Activated CD8-positive, alpha-beta memory T cell treated with anti-CD3 and anti-CD28 coated beads, Interleukin-2, amount 10 ng/mL, durations not matched to agents 7 days and 5 days (primary cell): Measurements from ENCODE around the gene VGLL4. TPM values are rescaled to one million over a fixed set of nuclear protein-coding genes. Genes with fewer than 3 reads are reported as not detected.
"Not testable (repeated sequence)": the region's sequence is repeated elsewhere in the genome, so short reads cannot be mapped to it uniquely, and the experiment has no call there.

Experiments used
- ATAC-seq: fragments of 150-1000 bp; cut with Tn5 transposase; one replicate; pipeline ENCODE4 v1.10.0; 2021; ENCODE audit warnings: moderate library complexity
- CTCF ChIA-PET: fragments of 350-600 bp; sonication (Branson Sonifier 250); formaldehyde crosslinking; loops from one replicate; lab custom pipeline; 2021; ENCODE audit warnings: antibody characterized with exemption; lab: Charles Lee
- DNase-seq: peaks from one replicate; pipeline ENCODE4 v3.0.0-alpha.2; 2020
- H3K27ac Mint-ChIP-seq: one replicate; pipeline ENCODE4 v1.8.0; 2021; ENCODE audit warnings: mild to moderate bottlenecking, mixed read lengths
- H3K27me3 Mint-ChIP-seq: one replicate; pipeline ENCODE4 v1.8.0; 2021; ENCODE audit warnings: mixed read lengths
- H3K36me3 Mint-ChIP-seq: one replicate; pipeline ENCODE4 v1.8.0; 2021; ENCODE audit warnings: mild to moderate bottlenecking, mixed read lengths
- H3K4me1 Mint-ChIP-seq: one replicate; pipeline ENCODE4 v1.8.0; 2021; ENCODE audit warnings: mixed read lengths
- H3K4me3 Mint-ChIP-seq: one replicate; pipeline ENCODE4 v1.8.0; 2021; ENCODE audit warnings: mild to moderate bottlenecking, moderate library complexity, mixed read lengths
- H3K9me3 Mint-ChIP-seq: one replicate; pipeline ENCODE4 v1.8.0; 2022; ENCODE audit warnings: low read depth, mixed read lengths
- total RNA-seq, 2 experiments: library from RNA; stranded (reverse); gene quantifications; one replicate each; pipeline ENCODE4 v1.2.3, GENCODE V29; 2021

Gene VGLL4
- total RNA-seq, 2 experiments from 2014 or later, result 45.3 to 53.2 TPM

DNA sequence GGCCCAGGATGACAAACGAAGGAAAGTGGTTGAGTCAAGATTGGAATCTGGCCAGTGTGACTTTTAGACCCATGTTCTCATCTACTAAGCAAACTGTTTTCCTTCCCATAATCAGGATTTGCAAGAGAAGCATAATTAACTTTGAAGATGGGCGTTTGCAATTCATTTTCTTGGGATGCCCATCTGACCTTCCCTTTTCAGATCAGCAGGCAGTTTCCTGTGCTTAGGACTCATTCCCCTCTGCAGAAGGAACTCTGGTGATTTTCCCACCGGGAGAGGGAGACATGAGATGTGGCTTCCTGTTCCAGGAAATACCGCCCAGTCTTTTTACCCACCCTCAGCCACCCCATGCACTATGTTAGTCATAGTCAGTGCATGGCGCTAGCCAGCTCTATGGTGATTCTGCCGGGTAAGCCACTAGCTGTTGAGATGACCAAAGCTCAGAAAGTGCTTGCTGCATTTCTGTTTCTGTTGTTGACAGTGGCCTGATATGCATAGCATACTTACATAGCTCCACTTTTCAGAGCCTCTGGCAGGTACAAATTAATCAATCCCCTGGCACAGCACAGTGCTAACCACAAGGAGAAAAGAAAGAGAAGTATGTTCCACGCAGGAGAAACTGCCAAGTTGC is 129.4 kb downstream of the VGLL4 start:
- ATAC-seq (no peak), DNase-seq (no peak)
- CTCF ChIA-PET, result no interaction called here
- H3K27me3 Mint-ChIP-seq, result no peaks in the 10 kb centered on the region
- H3K27ac Mint-ChIP-seq, result no peak overlapping the region
- H3K36me3 Mint-ChIP-seq, result peaks cover 2% of the 10 kb centered on the region
- H3K4me1 Mint-ChIP-seq, result peaks cover 8% of the 10 kb centered on the region
- H3K4me3 Mint-ChIP-seq, result no peak overlapping the region
- no peaks in the 10 kb centered on the region for H3K9me3 Mint-ChIP-seq

DNA sequence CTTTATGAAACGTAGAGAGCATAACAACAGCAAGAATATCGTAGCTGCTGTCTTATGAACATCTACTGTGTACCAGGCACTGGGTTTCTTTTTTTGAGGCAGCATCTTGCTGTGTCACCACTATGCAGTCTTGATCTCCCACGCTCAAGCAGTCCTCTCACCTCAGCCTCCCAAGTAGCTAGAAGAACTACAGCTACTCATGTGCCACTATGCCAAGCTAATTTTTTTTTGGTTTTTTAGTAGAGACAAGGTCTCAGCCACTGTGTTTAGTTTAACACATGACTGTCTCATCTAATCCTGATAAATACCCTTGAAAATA is 129.9 kb downstream of the VGLL4 start:
- ATAC-seq (no peak), DNase-seq (no peak)
- CTCF ChIA-PET, result no interaction called here

DNA sequence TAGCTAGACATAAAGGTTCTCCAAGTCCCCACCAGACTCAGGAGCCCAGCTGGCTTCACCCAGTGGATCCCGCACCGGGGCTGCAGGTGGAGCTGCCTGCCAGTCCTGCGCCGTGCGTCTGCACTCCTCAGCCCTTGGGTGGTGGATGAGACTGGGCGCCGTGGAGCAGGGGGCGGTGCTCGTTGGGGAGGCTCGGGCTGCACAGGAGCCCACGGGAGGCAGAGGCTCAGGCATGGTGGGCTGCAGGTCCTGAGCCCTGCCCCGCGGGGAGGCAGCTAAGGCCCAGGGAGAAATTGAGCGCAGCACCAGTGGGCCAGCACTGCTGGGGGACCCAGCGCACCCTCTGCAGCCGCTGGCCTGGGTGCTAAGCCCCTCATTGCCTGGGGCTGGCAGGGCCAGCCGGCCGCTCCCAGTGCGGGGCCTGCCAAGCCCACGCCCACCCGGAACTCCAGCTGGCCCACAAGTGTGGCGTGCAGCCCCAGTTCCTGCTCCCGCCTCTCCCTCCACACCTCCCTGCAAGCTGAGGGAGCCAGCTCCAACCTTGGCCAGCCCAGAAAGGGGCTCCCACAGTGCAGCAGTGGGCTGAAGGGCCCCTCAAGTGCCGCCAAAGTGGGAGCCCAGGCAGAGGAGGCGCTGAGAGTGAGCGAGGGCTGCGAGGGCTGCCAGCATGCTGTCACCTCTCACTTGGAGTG is 130.4 kb downstream of the VGLL4 start:
- ATAC-seq, H3K27ac Mint-ChIP-seq, H3K36me3 Mint-ChIP-seq, H3K4me3 Mint-ChIP-seq, H3K27me3 Mint-ChIP-seq, H3K9me3 Mint-ChIP-seq, H3K4me1 Mint-ChIP-seq, DNase-seq, CTCF ChIA-PET: not testable (repeated sequence)

More for the DNA sequence above, 129.9 kb downstream of the VGLL4 start:
- Mint-ChIP-seq H3K4me3 (no peak overlapping the region), H3K27ac (no peak overlapping the region), H3K4me1 (peaks cover 8% of the 10 kb centered on the region), H3K9me3 (no peaks in the 10 kb centered on the region), H3K27me3 (no peaks in the 10 kb centered on the region), H3K36me3 (peaks cover 2% of the 10 kb centered on the region)

DNA sequence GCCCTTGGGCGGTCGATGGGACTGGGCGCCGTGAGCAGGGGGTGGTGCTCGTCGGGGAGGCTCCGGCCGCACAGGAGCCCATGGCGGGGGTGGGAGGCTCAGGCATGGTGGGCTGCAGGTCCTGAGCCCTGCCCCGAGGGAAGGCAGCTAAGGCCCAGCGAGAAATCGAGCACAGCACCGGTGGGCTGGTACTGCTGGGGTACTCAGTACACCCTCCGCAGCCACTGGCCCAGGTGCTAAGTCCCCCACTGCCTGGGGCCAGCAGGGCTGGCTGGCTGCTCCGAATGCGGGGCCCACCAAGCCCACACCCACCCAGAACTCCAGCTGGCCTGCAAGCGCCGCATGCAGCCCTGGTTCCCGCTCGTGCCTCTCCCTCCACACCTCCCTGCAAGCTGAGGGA is 132.1 kb downstream of the VGLL4 start:
- H3K4me3 Mint-ChIP-seq, H3K27me3 Mint-ChIP-seq, H3K9me3 Mint-ChIP-seq, ATAC-seq, H3K4me1 Mint-ChIP-seq, H3K36me3 Mint-ChIP-seq, H3K27ac Mint-ChIP-seq, CTCF ChIA-PET: not testable (repeated sequence)
- peak; percentile 4 for DNase-seq

DNA sequence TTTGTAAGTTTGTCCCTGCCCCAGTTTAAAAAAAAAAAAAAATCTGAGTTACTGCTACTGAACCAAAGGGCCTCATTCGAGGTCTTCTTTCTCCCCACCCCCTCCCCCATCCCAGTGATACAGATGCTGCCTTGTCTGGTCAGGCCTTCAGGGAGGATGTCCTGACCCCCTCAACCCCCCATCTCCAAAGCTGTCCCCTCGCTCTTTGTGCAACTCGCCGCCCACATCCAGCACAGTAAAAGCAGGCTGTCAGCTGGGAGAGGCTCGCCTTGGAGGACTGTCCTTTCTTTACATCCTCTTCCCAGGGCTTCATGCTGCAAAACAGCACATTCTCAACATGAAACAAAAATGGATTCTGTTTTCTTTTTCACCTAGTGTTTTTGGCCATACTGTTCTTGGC is 133.4 kb downstream of the VGLL4 start:
- H3K36me3 Mint-ChIP-seq, result peaks cover 2% of the 10 kb centered on the region
- peaks cover 10% of the 10 kb centered on the region for H3K4me1 Mint-ChIP-seq
- CTCF ChIA-PET, result no interaction called here
- H3K4me3 Mint-ChIP-seq, result no peak overlapping the region
- no peak overlapping the region for H3K27ac Mint-ChIP-seq
- ATAC-seq (no peak), DNase-seq (no peak)
- H3K9me3 Mint-ChIP-seq, result no peaks in the 10 kb centered on the region
- H3K27me3 Mint-ChIP-seq, result no peaks in the 10 kb centered on the region

DNA sequence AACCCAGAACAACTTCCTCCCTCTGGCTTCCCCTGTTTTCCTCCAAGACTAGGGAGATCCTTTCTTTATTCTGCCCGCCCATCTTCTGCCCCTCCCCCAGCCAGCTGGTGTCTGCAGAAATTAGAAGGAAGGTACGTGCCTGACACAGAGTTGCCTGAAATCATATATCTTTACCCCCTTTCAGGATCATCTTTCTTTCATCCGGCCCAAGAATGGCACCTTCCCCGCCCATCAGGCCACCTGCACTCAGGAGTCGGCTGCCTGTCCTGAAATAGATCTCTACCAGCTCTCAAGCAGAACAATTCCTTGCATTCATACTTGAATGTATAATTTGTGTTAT is 133.7 kb downstream of the VGLL4 start:
- no peak for DNase-seq
- Mint-ChIP-seq H3K9me3 (no peaks in the 10 kb centered on the region), H3K27ac (no peak overlapping the region), H3K4me1 (peaks cover 8% of the 10 kb centered on the region), H3K36me3 (peaks cover 2% of the 10 kb centered on the region), H3K27me3 (no peaks in the 10 kb centered on the region), H3K4me3 (no peak overlapping the region)
- CTCF ChIA-PET, result no interaction called here
- no peak for ATAC-seq

DNA sequence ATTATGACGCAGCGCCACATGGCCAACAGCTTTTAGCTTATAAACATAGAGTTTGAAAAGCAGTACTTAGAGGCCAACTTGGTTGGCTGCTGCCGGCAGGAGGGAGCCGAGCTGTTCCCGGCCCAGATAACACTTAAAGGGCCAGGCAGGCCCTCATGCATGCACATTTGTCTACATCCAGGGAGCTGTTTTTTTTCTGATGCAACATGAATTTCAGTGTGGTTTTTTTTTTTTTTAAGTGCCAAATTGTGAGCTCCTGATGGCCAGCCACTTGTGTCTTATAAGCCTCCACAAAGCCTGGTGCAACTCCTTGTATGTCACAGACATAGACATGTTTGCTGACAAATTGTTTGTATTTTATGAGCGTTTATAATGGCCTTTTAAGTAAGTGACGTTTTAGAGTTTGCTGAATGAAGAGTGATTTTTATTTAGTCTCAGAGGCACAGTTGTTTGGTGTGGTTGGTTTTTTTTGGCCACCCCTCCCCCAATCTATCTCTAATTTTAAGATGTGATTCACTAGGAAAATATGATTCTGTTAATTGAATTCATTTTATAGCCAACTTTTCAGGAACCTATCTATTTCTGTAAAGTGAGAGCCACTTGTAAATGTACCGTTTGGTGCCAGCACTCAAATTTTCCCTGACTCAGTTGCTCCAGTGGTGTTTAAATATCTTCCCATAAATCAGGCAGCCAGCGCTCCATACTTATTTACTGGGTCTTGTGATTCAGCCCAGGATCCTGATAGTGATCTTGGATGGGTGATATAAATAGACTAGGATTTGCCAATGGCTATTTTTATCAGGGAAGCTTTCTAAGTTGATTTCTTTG is 134.3 kb downstream of the VGLL4 start:
- no peak for ATAC-seq
- no peak overlapping the region for H3K4me3 Mint-ChIP-seq
- H3K4me1 Mint-ChIP-seq, result peaks cover 4% of the 10 kb centered on the region
- DNase-seq, result no peak
- H3K27ac Mint-ChIP-seq, result no peak overlapping the region
- no peaks in the 10 kb centered on the region for H3K9me3 Mint-ChIP-seq
- no peaks in the 10 kb centered on the region for H3K27me3 Mint-ChIP-seq
- no peaks in the 10 kb centered on the region for H3K36me3 Mint-ChIP-seq
- CTCF ChIA-PET, result no interaction called here

DNA sequence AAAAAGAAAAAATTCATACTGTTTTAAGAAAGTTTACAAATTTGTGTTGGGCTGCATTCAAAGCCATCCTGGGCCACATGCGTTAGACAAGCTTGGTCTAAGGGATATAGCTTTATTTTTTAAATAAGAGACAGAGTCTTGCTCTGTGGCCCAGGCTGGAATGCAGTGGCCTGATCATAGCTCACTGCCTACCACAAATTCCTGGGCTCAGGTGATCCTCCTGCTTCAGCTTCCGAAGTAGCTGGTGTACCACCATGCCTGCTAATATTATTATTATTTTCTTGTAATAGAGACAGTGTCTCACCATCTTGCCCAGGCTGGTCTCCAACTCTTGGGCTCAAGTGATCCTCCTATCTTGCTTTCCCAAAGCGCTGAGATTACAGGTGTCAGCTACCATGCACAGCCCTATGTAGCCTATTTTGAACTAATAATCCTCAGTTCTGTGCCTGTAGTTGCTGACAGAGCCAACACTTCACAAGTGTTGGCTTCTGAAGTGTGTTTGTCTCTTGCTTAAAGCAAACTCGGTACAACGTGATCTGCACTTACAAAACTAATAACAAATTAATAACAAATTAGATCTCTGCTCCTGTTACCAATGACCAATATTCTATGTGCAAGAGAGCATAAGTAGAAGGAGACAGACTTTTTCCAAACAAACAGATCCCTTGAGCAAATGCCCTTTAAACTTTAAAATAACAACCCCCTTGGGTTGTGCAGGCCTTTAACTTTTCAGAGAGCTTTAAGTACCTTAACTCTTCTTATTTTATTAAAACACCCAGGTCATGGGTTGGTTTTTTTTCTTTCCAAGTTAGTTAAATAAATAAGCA is 135.2 kb downstream of the VGLL4 start:
- H3K4me3 Mint-ChIP-seq, result no peak overlapping the region
- ATAC-seq (no peak), DNase-seq (no peak)
- peaks cover 2% of the 10 kb centered on the region for H3K4me1 Mint-ChIP-seq
- CTCF ChIA-PET, result interaction anchor here (1.2 kb wide), 1 partner anchor 112 kb away, joined by 3 read pairs; no protein-coding TSS in a partner anchor
- H3K27ac Mint-ChIP-seq, result no peak overlapping the region
- H3K9me3 Mint-ChIP-seq, result no peaks in the 10 kb centered on the region
- H3K27me3 Mint-ChIP-seq, result no peaks in the 10 kb centered on the region
- no peaks in the 10 kb centered on the region for H3K36me3 Mint-ChIP-seq

DNA sequence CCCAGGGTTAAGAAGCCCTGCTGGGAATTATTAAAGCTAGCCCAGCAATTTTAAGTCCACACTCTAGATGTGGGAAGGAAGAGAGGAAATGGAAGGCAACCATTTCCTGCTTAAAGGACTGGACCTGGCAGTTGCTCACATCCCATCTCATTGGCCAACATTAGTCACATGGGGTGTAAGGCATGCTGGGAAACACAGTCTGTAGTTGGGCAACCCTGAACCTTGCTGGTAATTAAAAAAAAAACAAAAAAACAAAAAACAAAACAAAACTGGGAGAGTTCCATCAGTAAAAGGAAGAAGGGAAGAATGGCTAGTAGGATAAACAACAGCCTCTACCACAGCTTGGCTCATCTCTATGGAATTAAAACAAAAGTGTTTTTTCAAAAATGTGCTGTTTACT is 136.0 kb downstream of the VGLL4 start:
- H3K36me3 Mint-ChIP-seq, result no peaks in the 10 kb centered on the region
- H3K27me3 Mint-ChIP-seq, result no peaks in the 10 kb centered on the region
- DNase-seq (no peak), ATAC-seq (no peak)
- CTCF ChIA-PET, result interaction anchor here (1.2 kb wide), 1 partner anchor 112 kb away, joined by 3 read pairs; no protein-coding TSS in a partner anchor
- H3K4me1 Mint-ChIP-seq, result peaks cover 2% of the 10 kb centered on the region
- no peak overlapping the region for H3K27ac Mint-ChIP-seq
- no peaks in the 10 kb centered on the region for H3K9me3 Mint-ChIP-seq
- H3K4me3 Mint-ChIP-seq, result no peak overlapping the region

Other genes starting within 250 kb of the VGLL4 start
- 10 to 100 TPM; 19.5 to 20.4 TPM for gene TAMM41, start 203.0 kb upstream of the VGLL4 start, total RNA-seq